Mesenchymal stem cell (in vitro differentiated cells and primary cell): ENCODE data around the gene RALGPS2.

Experiments
- DNase-seq: peaks from one replicate; pipeline ENCODE4 v3.0.0-alpha.2; 2013
- H2AFZ ChIP-seq: one replicate; pipeline ENCODE4 v1.6.1; 2013; ENCODE audit warnings: low read depth, mild to moderate bottlenecking, control low read depth, inconsistent platforms, low read length, moderate library complexity
- H2AK5ac ChIP-seq: 2 replicates; pipeline ENCODE4 v1.6.1; 2013; ENCODE audit warnings: low read length, moderate library complexity, mild to moderate bottlenecking, inconsistent platforms; ENCODE audit not compliant: severe bottlenecking
- H2BK120ac ChIP-seq: one replicate; pipeline ENCODE4 v1.6.1; 2013; ENCODE audit warnings: low read depth, mild to moderate bottlenecking, inconsistent platforms, low read length, moderate library complexity
- H2BK12ac ChIP-seq, 2 experiments: one replicate each; pipeline ENCODE4 v1.6.1; 2013; ENCODE audit warnings: inconsistent platforms in 2 of 2, low read length in 2 of 2, mild to moderate bottlenecking in 2 of 2, moderate library complexity in 2 of 2, control low read depth in 1 of 2
- H2BK15ac ChIP-seq: one replicate; pipeline ENCODE4 v1.6.1; 2013; ENCODE audit warnings: mild to moderate bottlenecking, low read depth, inconsistent platforms; ENCODE audit not compliant: poor library complexity, severe bottlenecking
- H2BK5ac ChIP-seq: 2 replicates; pipeline ENCODE4 v1.6.1; 2013; ENCODE audit warnings: low read depth, mild to moderate bottlenecking, low read length, control low read depth, inconsistent platforms; ENCODE audit not compliant: poor library complexity, severe bottlenecking
- H3K14ac ChIP-seq, 2 experiments: one replicate each; pipeline ENCODE4 v1.6.1; 2013; ENCODE audit warnings: inconsistent platforms in 2 of 2, low read length in 2 of 2, control low read depth in 1 of 2, mild to moderate bottlenecking in 1 of 2, moderate library complexity in 1 of 2
- H3K18ac ChIP-seq, 2 experiments: one replicate each; pipeline ENCODE4 v1.6.1; 2013; ENCODE audit warnings: inconsistent platforms in 2 of 2, low read length in 2 of 2, control low read depth in 1 of 2, low read depth in 1 of 2, mild to moderate bottlenecking in 1 of 2
- H3K23ac ChIP-seq, 2 experiments: one replicate each; pipeline ENCODE4 v1.6.1; 2013; ENCODE audit warnings: inconsistent platforms in 2 of 2, low read length in 2 of 2, mild to moderate bottlenecking in 2 of 2, moderate library complexity in 2 of 2, control low read depth in 1 of 2
- H3K27ac ChIP-seq: 2 replicates; pipeline ENCODE4 v1.5.1; 2013; ENCODE audit warnings: mild to moderate bottlenecking, moderate library complexity, low read length, control low read depth, inconsistent platforms; ENCODE audit not compliant: poor library complexity, severe bottlenecking
- H3K27me3 ChIP-seq, 2 experiments: 2 replicates each; pipeline versions ENCODE4 v1.6.1 to v1.7.0; 2013; ENCODE audit warnings: low read length in 2 of 2, mild to moderate bottlenecking in 2 of 2, moderate library complexity in 2 of 2, control low read depth in 1 of 2, inconsistent platforms in 1 of 2; ENCODE audit not compliant: control insufficient read depth in 1 of 2, insufficient read depth in 1 of 2
- H3K36me3 ChIP-seq, 2 experiments: 2 replicates each; pipeline versions ENCODE4 v1.6.1 to v1.7.0; 2013; ENCODE audit warnings: low read length in 2 of 2, control low read depth in 1 of 2, inconsistent platforms in 1 of 2, low read depth in 1 of 2, mild to moderate bottlenecking in 1 of 2; ENCODE audit not compliant: insufficient read depth in 2 of 2, control insufficient read depth in 1 of 2
- H3K4ac ChIP-seq, 2 experiments: one replicate each; pipeline ENCODE4 v1.6.1; 2013; ENCODE audit warnings: inconsistent platforms in 2 of 2, low read length in 2 of 2, mild to moderate bottlenecking in 2 of 2, moderate library complexity in 2 of 2, control low read depth in 1 of 2, low read depth in 1 of 2
- H3K4me1 ChIP-seq: 2 replicates; pipeline ENCODE4 v1.6.1; 2013; ENCODE audit warnings: low read depth, low read length, control low read depth; ENCODE audit not compliant: control insufficient read depth, insufficient read depth
- H3K4me2 ChIP-seq: 2 replicates; pipeline ENCODE4 v1.6.1; 2013; ENCODE audit warnings: low read length, mild to moderate bottlenecking, inconsistent platforms; ENCODE audit not compliant: poor library complexity, severe bottlenecking
- H3K4me3 ChIP-seq, 2 experiments: 2 replicates each; pipeline versions ENCODE4 v1.5.1 to v1.7.0; 2013; ENCODE audit warnings: low read length in 2 of 2, mild to moderate bottlenecking in 2 of 2, control low read depth in 1 of 2, low read depth in 1 of 2; ENCODE audit not compliant: insufficient read depth in 1 of 2
- H3K79me1 ChIP-seq: replicated peaks from 2 replicates; pipeline ENCODE4 v1.6.1; 2013; ENCODE audit warnings: mild to moderate bottlenecking, control low read depth, low read length, inconsistent platforms; ENCODE audit not compliant: poor library complexity, severe bottlenecking
- H3K9ac ChIP-seq: 2 replicates; pipeline ENCODE4 v1.7.0; 2013; ENCODE audit warnings: mild to moderate bottlenecking, low read length, moderate library complexity
- H3K9me3 ChIP-seq: 2 replicates; pipeline ENCODE4 v1.7.0; 2013; ENCODE audit warnings: mild to moderate bottlenecking, low read length; ENCODE audit not compliant: control insufficient read depth
- H4K8ac ChIP-seq: one replicate; pipeline ENCODE4 v1.6.1; 2013; ENCODE audit warnings: inconsistent platforms, mild to moderate bottlenecking, low read length, moderate library complexity
- H4K91ac ChIP-seq: one replicate; pipeline ENCODE4 v1.6.1; 2013; ENCODE audit warnings: mild to moderate bottlenecking, low read length, inconsistent platforms
- WGBS: methylation state at CpG from one replicate; pipeline ENCODE4 v1.1.7; 2013; ENCODE audit warnings: mixed read lengths; 5-methylcytosine and 5-hydroxymethylcytosine counted together

The RALGPS2 gene

GRCh38 chr1:178962853-178963711 lies 238.0 kb downstream of the RALGPS2 start:
- Histone ChIP-seq H4K8ac (no peak overlapping the region), H3K18ac (no peak overlapping the region), H3K14ac (no peak overlapping the region), H4K91ac (no peak overlapping the region), H3K23ac (no peak overlapping the region), H2BK120ac (no peak overlapping the region), H3K4me3 (no peak overlapping the region), H3K27me3 (no peaks in the 10 kb centered on the region), H3K9ac (peak overlapping the region; percentile 20), H2AK5ac (no peak overlapping the region), H3K4me2 (no peak overlapping the region), H2BK5ac (no peak overlapping the region), H3K79me1 (no peaks in the 10 kb centered on the region), H2AFZ (no peak overlapping the region), H3K4me1 (no peaks in the 10 kb centered on the region), H3K36me3 (no peaks in the 10 kb centered on the region), H3K27ac (no peak overlapping the region), H2BK12ac (no peak overlapping the region), H3K4ac (no peak overlapping the region), H2BK15ac (no peak overlapping the region), H3K9me3 (peaks cover 16% of the 10 kb centered on the region)
- WGBS, result 80% methylated on average over 7 of the region's 10 CpGs
- DNase-seq, result no peak

GRCh38 chr1:178964469-178965330 lies 239.7 kb downstream of the RALGPS2 start:
- H3K9ac ChIP-seq, result no peak overlapping the region
- H3K27ac ChIP-seq, result no peak overlapping the region
- no peak overlapping the region for H4K8ac ChIP-seq
- no peaks in the 10 kb centered on the region for H3K4me1 ChIP-seq
- peaks cover 16% of the 10 kb centered on the region for H3K9me3 ChIP-seq
- no peak overlapping the region for H2BK15ac ChIP-seq
- H3K18ac ChIP-seq, result no peak overlapping the region
- H3K36me3 ChIP-seq, result no peaks in the 10 kb centered on the region
- H3K4ac ChIP-seq, result no peak overlapping the region
- 84% methylated on average over 6 of the region's 8 CpGs for WGBS
- H3K27me3 ChIP-seq, result no peaks in the 10 kb centered on the region
- no peaks in the 10 kb centered on the region for H3K79me1 ChIP-seq
- H2BK120ac ChIP-seq, result no peak overlapping the region
- H2BK12ac ChIP-seq, result no peak overlapping the region
- H2AK5ac ChIP-seq, result no peak overlapping the region
- no peak overlapping the region for H2AFZ ChIP-seq
- no peak overlapping the region for H4K91ac ChIP-seq
- no peak for DNase-seq
- H3K4me2 ChIP-seq, result no peak overlapping the region
- no peak overlapping the region for H3K14ac ChIP-seq
- no peak overlapping the region for H3K23ac ChIP-seq
- H3K4me3 ChIP-seq, result no peak overlapping the region
- H2BK5ac ChIP-seq, result no peak overlapping the region

- Histone ChIP-seq H2BK12ac (no peak overlapping the region), H2BK120ac (no peak overlapping the region), H3K4me2 (no peak overlapping the region), H2BK15ac (no peak overlapping the region), H2AK5ac (no peak overlapping the region), H3K9ac (no peak overlapping the region), H4K91ac (no peak overlapping the region), H3K18ac (no peak overlapping the region), H3K4me1 (no peaks in the 10 kb centered on the region), H3K4me3 (no peak overlapping the region), H3K27ac (no peak overlapping the region), H3K23ac (no peak overlapping the region), H3K9me3 (peaks cover 16% of the 10 kb centered on the region), H4K8ac (no peak overlapping the region), H3K14ac (no peak overlapping the region), H3K27me3 (no peaks in the 10 kb centered on the region), H2BK5ac (no peak overlapping the region), H3K4ac (no peak overlapping the region), H3K36me3 (no peaks in the 10 kb centered on the region), H3K79me1 (no peaks in the 10 kb centered on the region), H2AFZ (no peak overlapping the region)
- DNase-seq, result no peak
These were observed 241.3 kb downstream of the RALGPS2 start for GRCh38 chr1:178966312-178966711.
